Prostate gland (tissue), 2 donors: Measurements from ENCODE around the gene ST7.

Source experiments
- POLR2A ChIP-seq: fragments of 450-650 bp; IDR thresholded peaks from one replicate; pipeline ENCODE4 v1.6.1; 2016; ENCODE audit warnings: antibody characterized with exemption, mild to moderate bottlenecking
- TF ChIP-seq, protein P1 (sequence below), 4 experiments: fragments of 200-600 bp in 2 of 4; fragments of 450-650 bp in 2 of 4; sonication (generic) in 2 of 4; IDR thresholded peaks; 1 replicate in 3 of 4; 2 replicates in 1 of 4; pipeline ENCODE4 v1.5.1; 2016 to 2019; ENCODE audit warnings: antibody characterized with exemption in 4 of 4, mild to moderate bottlenecking in 2 of 4, moderate library complexity in 2 of 4

DNA sequence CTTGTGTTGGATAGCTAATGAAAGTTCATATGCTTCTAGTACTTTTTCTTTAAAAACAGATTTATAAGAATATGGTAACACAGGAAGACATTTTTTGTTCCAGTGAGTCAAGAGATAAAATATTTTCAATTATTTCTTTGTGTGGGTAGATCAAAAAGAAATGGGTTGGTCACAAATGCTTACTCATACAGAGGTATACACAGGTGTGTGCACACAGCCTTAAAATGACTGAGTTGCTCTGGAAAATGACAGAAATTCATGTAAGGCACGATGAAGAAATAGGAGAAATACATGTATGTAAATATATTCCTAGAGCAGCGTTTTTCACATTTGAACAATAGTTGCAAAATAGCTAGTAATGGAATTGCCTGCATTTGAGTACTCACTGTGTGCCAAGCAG lies 66.0 kb downstream of the ST7 start:
- no peak for TF ChIP-seq POLR2A
- TF ChIP-seq, protein P1, sequence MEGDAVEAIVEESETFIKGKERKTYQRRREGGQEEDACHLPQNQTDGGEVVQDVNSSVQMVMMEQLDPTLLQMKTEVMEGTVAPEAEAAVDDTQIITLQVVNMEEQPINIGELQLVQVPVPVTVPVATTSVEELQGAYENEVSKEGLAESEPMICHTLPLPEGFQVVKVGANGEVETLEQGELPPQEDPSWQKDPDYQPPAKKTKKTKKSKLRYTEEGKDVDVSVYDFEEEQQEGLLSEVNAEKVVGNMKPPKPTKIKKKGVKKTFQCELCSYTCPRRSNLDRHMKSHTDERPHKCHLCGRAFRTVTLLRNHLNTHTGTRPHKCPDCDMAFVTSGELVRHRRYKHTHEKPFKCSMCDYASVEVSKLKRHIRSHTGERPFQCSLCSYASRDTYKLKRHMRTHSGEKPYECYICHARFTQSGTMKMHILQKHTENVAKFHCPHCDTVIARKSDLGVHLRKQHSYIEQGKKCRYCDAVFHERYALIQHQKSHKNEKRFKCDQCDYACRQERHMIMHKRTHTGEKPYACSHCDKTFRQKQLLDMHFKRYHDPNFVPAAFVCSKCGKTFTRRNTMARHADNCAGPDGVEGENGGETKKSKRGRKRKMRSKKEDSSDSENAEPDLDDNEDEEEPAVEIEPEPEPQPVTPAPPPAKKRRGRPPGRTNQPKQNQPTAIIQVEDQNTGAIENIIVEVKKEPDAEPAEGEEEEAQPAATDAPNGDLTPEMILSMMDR (IDR thresholded peaks at IDR 0.05), result no peak
